ENCODE results near the gene UBAC2.

The UBAC2 gene

GRCh38 chr13:99315186-99315585 is 114.5 kb downstream of the UBAC2 start:
- no peak for DNase-seq

- DNase-seq: no peak
These were observed 115.6 kb downstream of the UBAC2 start for GRCh38 chr13:99316224-99316623.

GRCh38 chr13:99316657-99317256 is 116.1 kb downstream of the UBAC2 start:
- DNase-seq: no peak

DNA sequence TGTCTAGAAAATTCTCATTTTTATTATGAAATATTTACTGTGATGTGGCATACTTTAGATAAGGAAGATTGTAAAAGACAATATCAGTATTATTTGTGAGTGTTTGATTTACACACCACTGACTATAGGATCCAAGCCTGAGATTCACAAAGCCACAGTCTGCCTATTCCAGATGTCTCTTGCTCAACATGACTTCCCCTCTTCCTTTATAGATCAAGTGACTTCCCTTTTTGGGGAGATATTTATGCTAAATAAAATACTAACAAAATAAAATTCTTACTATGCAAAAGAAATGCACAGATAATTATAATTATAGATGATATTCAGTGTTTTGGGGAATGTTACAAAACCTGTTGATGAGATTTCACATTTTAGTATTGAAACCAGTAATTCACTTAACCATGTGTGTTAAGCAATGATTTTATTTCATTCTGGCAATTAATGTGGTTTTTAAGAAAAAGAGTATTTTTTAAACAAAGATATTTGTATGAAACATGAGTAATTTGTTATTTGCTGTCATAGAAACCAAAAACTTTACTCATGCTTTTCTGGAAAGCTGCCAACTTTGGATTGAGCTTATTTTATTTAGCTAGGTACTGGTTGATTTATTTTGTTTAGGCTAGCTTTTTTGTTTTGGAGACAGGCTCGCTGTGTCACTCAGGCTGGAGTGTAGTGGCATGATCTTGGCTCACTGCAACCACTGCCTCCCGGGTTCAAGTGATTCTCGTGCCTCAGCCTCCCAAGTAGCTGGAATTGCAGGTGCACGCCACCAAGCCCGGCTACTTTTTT is 120.2 kb downstream of the UBAC2 start:
- DNase-seq: no peak

GRCh38 chr13:99321709-99322108 is 121.1 kb downstream of the UBAC2 start:
- DNase-seq: no peak

- peak; percentile 76 for DNase-seq
These were observed 121.8 kb downstream of the UBAC2 start for GRCh38 chr13:99322297-99323103.

DNA sequence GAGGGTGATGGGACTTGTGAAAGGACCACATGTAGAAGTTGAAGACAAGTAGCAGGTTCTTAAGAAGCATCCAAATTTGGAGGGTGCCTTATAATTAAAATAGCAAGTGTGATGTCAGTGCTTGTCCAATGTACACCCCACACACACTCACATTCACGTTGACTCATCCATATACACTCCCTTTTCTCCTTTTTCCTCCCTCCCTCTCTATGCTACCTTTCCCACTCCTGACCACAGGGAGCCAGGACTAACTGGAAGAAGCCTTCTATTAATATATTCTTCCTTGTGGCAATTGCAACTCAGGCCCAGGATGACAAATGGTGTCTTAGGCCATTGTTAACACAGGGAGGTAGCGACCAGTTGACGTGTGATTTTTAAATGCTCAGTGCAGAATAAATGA is 122.8 kb downstream of the UBAC2 start:
- no peak for DNase-seq

- DNase-seq: no peak
These were observed 125.4 kb downstream of the UBAC2 start for GRCh38 chr13:99326012-99326411.

GRCh38 chr13:99327126-99327525 is 126.5 kb downstream of the UBAC2 start:
- DNase-seq: no peak

DNA sequence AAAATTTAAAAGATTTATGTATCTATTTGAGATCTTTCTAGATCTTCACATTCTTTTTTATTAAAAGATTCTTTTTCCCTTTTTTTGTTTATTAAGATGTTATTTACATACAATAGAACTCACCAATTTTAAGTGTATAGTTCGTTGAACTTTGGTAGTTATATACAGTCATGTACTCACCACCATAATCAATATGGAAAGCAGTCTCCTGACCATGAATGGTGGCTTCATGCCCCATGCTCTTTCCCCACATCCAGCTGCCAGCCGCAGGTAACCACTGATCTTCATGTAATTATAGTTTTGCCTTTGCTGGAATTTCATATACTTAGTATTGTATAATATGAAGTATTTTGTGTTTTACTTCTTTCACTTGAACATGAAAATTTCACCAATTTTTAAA is 127.1 kb downstream of the UBAC2 start:
- no peak for DNase-seq

DNA sequence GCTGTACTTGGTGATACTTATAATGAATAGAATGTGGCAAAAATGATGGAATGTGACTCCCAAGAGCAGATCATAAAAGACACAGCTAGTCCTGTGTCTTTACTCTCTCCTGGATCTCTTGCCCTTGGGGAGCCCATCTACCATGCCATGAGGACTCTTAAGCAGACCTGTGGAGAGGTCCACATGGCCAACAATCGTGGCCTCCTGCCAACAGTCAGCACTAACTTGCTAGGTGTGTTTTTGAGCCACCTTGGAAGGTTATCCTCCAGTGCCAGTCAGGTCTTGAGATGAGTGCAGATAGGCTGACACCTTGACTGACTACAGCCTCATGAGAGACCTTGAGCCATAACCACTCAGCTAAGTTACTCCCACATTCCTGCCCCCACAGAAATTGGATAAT is 128.8 kb downstream of the UBAC2 start:
- DNase-seq: no peak

DNA sequence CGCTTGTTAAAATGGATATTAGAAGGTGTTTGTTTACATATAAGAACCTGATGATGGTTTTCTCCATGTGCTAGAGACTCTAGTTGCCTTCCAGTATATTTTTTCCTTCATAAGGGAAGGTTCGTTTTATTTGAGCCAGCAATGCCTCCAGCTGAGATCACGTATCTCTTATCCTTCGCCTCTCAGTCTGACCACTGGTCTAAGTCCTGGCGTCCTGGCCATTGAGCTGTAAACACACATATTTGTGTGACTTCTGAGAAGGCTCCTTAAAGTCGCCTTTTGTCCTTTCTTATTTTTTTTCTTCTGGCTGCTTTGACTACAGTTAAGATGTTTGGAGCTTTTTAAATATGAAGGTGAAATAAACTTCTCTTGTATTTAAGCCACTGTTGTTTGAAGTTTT is 130.3 kb downstream of the UBAC2 start:
- DNase-seq: no peak

GRCh38 chr13:99331881-99332293 is 131.2 kb downstream of the UBAC2 start:
- DNase-seq: no peak

DNA sequence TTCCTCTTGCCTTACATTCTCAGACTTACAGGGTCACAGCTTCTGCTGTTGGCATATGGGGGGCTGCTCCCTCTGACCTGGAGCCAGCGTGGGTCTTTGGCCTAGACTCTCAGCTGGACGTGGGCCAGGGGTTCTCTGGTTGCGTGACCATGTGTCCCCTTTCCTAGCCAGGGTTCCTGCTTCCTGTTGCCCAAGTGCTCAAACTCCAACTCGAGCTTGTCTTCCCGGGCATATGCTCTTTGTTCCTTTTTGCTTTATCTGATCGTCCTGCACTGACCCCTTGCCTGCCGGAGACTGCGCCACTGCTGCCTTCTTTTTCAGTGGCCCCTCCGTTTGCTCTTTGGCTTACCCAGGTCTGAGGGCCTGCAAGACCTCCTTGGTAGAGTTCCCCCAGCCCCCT is 131.8 kb downstream of the UBAC2 start:
- no peak for DNase-seq

GRCh38 chr13:99334221-99334620 is 133.6 kb downstream of the UBAC2 start:
- DNase-seq: no peak

GRCh38 chr13:99335087-99335486 is 134.4 kb downstream of the UBAC2 start:
- DNase-seq: no peak

DNA sequence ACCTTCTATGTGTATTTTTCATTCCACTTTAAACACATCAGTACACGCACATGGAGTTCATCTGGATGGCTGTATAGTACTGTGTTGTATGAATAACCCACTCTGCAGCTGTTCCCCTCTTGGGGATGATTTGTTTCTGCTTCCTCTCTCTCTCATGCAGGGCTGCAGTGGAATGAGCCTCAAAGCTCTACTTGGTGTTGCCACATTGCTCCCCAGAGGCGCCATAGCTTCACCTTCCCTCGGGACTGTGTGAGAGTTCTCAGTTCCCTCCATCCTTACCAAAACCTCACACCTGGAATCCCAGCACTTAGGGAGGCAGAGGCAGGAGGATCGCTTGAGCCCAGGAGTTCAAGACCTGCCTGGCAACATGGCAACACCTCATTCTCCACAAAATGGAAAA is 134.9 kb downstream of the UBAC2 start:
- DNase-seq: no peak

DNA sequence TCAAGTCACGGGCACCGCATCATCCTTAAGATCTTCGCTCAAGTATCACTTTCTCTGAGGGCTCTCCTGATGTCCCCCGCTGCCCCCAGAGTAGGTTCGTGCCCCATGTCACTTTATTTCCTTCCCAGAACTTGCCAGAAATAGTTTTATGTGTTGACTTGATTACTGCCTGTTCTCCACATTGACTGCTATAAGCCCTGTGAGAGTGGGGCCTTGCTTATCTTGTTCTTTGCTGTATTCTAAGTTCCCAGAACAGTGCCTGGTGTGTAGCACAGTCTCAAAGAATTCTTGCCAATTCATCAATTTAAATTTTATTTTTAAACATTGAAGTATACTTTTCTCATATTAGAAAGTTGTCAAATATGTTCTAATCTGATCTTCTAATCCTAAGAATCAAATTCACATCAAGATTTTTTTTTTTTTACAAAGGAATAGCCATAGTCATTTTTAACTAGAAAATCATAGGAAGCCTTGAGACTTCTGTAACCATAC is 138.6 kb downstream of the UBAC2 start:
- DNase-seq: no peak

DNA sequence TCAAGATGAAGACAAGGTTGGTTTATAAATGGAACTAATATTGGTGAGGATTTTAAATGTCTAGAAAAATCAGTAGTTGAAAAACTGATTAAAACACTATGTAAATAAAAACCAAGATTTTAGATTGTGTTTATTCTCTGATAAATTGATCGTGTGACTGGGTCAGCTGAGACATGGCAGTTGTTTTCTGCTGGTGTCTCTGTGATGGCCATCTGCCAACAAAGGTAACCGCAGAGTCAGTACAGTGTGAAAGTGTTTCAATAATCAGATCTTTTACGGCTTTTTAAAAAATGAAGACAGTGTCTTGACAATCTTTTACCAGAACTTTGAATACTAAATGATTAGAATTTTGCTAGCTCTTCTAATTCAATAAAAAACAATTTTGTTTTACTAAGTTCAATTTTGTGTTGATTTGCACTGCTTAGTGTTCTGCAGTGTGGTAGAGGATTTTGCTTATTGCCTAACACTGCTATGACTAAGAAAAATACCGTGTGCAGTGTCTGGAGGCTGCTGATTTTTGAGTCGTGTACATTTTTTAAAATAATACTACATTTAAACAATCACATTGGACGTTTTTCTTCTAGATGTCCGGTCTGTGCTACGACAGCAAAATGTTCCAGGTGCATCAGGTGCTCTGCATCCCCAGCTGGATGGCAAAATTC is 139.2 kb downstream of the UBAC2 start:
- DNase-seq: peak; percentile 80

DNA sequence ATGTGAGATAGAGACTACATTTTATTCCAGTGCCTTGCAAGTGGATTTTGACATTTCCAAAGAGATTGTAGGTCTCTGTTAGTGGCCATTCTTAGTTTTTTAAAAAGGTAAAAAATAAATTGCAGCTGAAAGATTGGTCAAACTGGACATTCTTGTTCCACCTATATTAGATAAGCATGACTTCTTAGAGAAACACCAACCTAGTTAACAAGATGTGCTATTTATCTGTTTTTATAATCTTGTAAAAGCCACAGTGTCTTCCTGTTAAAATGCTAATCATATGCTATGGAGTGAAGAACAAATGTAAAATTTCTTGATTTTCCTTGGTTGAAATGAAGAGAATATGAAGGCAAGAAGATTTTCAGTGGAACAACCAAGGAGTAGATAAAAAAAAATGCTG is 140.0 kb downstream of the UBAC2 start:
- no peak for DNase-seq

DNA sequence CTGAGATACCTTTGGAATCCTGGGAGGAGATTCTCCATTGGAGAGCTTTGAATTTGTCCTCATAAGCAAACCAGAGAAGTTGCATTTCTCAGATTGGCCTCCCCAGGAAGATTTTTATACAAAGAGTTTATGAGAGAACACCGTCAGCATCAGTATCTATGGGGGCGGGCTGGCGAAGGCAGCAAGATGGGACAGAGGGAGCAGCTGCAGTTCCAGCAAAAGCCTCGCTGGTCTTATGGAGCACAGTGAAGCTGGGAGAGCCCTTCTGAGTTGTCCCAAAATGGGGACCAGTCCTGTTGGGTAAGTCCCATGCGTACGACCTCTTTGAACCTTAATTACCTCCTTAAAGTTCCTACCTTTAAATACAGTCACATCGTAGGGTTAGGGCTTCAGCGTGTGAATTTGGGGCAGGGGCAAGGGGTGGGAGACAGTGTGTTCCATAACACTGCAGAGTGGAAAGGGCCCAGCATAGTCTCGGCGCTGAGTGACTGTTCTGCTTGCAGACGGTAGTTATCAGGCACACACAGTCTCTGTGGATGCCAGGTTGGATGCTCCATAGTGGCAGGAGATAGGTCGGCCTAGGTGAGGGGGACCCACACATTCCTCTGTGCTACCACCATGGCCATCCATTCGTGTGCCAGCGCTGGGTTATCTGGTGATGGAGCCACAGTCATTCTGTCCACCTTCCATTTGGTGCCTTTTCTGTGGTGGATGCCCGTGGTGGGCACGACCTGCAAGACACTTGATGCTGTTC is 141.5 kb downstream of the UBAC2 start:
- DNase-seq: no peak

- no peak for DNase-seq
These were observed 142.2 kb downstream of the UBAC2 start for GRCh38 chr13:99342723-99343315.
